ENCODE results near the gene SDE2. TPM values are rescaled to one million over a fixed set of nuclear protein-coding genes. Genes with fewer than 3 reads are reported as not detected.

The SDE2 gene
- total and polyA plus RNA-seq, 7 experiments from 2014 or later = 9.3 to 36.3 (median 20.8) TPM

- POLR2A ChIA-PET = interaction anchor here (0.6 to 1.1 kb wide), 2 partner anchors 13 to 21 kb away, joined by 3 to 4 read pairs; no protein-coding TSS in a partner anchor
- no peaks in the 10 kb centered on the region for H3K9me3 Mint-ChIP-seq
These were observed 64.4 kb downstream of the SDE2 start for GRCh38 chr1:225934711-225935110.

GRCh38 chr1:225933072-225933471 is 66.1 kb downstream of the SDE2 start:
- DNase-seq (no peak), ATAC-seq (no peak)
- ChIA-PET CTCF (interaction anchor here (0.9 kb wide), 1 partner anchor 30 kb away, joined by 3 read pairs; no protein-coding TSS in a partner anchor), POLR2A (interaction anchor here (1.3 kb wide), 1 partner anchor 9 kb away, joined by 3 read pairs; the partner anchor contains the start of gene PYCR2)
- no peaks in the 10 kb centered on the region for H3K9me3 ChIP-seq (ENCODE audit: control insufficient read depth in 2 of 3, low read length in 3 of 3)
- Mint-ChIP-seq H3K27ac (no peak overlapping the region), H3K9me3 (no peaks in the 10 kb centered on the region), H3K36me3 (no peaks in the 10 kb centered on the region), H3K4me3 (no peak overlapping the region), H3K27me3 (no peaks in the 10 kb centered on the region), H3K4me1 (peaks cover 6 to 31% (median 21%) of the 10 kb centered on the region in 7 donors)
- H3K27ac ChIP-seq (ENCODE audit: low read depth, low read length) = no peak overlapping the region
- intact Hi-C loops (cut with micrococcal nuclease) = no loop called here
- H3K36me3 ChIP-seq (ENCODE audit: control insufficient read depth in 2 of 3, insufficient read depth in 3 of 3, low read length in 3 of 3) = no peaks in the 10 kb centered on the region
- H3K4me3 ChIP-seq (ENCODE audit: low read length) = no peak overlapping the region
- no peaks in the 10 kb centered on the region for H3K27me3 ChIP-seq (ENCODE audit: control insufficient read depth in 2 of 2, insufficient read depth in 2 of 2, low read length in 2 of 2)
- H3K4me1 ChIP-seq (ENCODE audit: control insufficient read depth in 2 of 2, insufficient read depth in 2 of 2, low read length in 2 of 2) = peaks cover 0 to 10% of the 10 kb centered on the region in 2 donors

More at GRCh38 chr1:225934711-225935110, 64.4 kb downstream of the SDE2 start:
- no peaks in the 10 kb centered on the region for H3K27me3 ChIP-seq (ENCODE audit: control insufficient read depth in 2 of 2, insufficient read depth in 2 of 2, low read length in 2 of 2)
- intact Hi-C loops (cut with micrococcal nuclease) = no loop called here
- Mint-ChIP-seq H3K27me3 (no peaks in the 10 kb centered on the region), H3K27ac (peak overlapping the region in 1 of 9 donors; percentile 30), H3K36me3 (no peaks in the 10 kb centered on the region), H3K4me1 (peaks cover 0 to 16% (median 6%) of the 10 kb centered on the region in 7 donors), H3K4me3 (no peak overlapping the region)
- H3K27ac ChIP-seq (ENCODE audit: low read depth, low read length) = no peak overlapping the region
- H3K36me3 ChIP-seq (ENCODE audit: control insufficient read depth in 2 of 3, insufficient read depth in 3 of 3, low read length in 3 of 3) = no peaks in the 10 kb centered on the region
- DNase-seq = no peak
- no peak for ATAC-seq
- CTCF ChIA-PET = interaction anchor here (0.6 to 1.1 kb wide), 2 partner anchors 21 to 467 kb away, joined by 3 read pairs; no protein-coding TSS in a partner anchor
- H3K4me1 ChIP-seq (ENCODE audit: control insufficient read depth in 2 of 2, insufficient read depth in 2 of 2, low read length in 2 of 2) = no peaks in the 10 kb centered on the region
- no peaks in the 10 kb centered on the region for H3K9me3 ChIP-seq (ENCODE audit: control insufficient read depth in 2 of 3, low read length in 3 of 3)
- no peak overlapping the region for H3K4me3 ChIP-seq (ENCODE audit: low read length)

Other genes starting within 250 kb of the SDE2 start
- 100 to 1,000 TPM in 3 of 5 experiments, 10 to 100 TPM in 2; 76.1 to 193 (median 145) TPM for gene SRP9, start 221.5 kb downstream of the SDE2 start, total RNA-seq
- gene SRP9, start 221.5 kb downstream of the SDE2 start, polyA plus RNA-seq = 100 to 1,000 TPM; 179 to 349 TPM
- gene EPHX1, start 189.2 kb downstream of the SDE2 start, total RNA-seq = 1 to 10 TPM; 1.5 to 3.2 (median 2.0) TPM
- under 1 TPM; 0.66 to 0.83 TPM for gene EPHX1, start 189.2 kb downstream of the SDE2 start, polyA plus RNA-seq
- 100 to 1,000 TPM; 189 to 611 (median 383) TPM for gene TMEM63A, start 117.0 kb downstream of the SDE2 start, total RNA-seq
- gene TMEM63A, start 117.0 kb downstream of the SDE2 start, polyA plus RNA-seq = 10 to 100 TPM; 55.0 to 85.3 TPM
- gene LEFTY1, start 110.2 kb downstream of the SDE2 start, total RNA-seq = under 1 TPM in 2 of 5 experiments, not detected in 3; 0.84 to 0.85 TPM
- not detected for gene LEFTY1, start 110.2 kb downstream of the SDE2 start, polyA plus RNA-seq
- gene PYCR2, start 75.1 kb downstream of the SDE2 start, total RNA-seq = 100 to 1,000 TPM in 3 of 5 experiments, 10 to 100 TPM in 2; 46.4 to 137 (median 109) TPM
- gene PYCR2, start 75.1 kb downstream of the SDE2 start, polyA plus RNA-seq = 100 to 1,000 TPM; 112 to 148 TPM
- not detected for gene LEFTY2, start 58.1 kb downstream of the SDE2 start, total RNA-seq
- gene LEFTY2, start 58.1 kb downstream of the SDE2 start, polyA plus RNA-seq = under 1 TPM in 1 of 2 donors, not detected in 1; 0.45 TPM
- 100 to 1,000 TPM; 388 to 561 (median 412) TPM for gene H3-3A, start 63.4 kb upstream of the SDE2 start, total RNA-seq
- 100 to 1,000 TPM; 677 to 832 TPM for gene H3-3A, start 63.4 kb upstream of the SDE2 start, polyA plus RNA-seq
- 10 to 100 TPM; 19.6 to 29.9 (median 26.1) TPM for gene ACBD3, start 187.4 kb upstream of the SDE2 start, total RNA-seq
- 10 to 100 TPM; 15.4 to 21.3 TPM for gene ACBD3, start 187.4 kb upstream of the SDE2 start, polyA plus RNA-seq
- not detected for gene MIXL1, start 224.3 kb upstream of the SDE2 start, total RNA-seq
- gene MIXL1, start 224.3 kb upstream of the SDE2 start, polyA plus RNA-seq = not detected

Data from naive thymus-derived CD4-positive, alpha-beta T cell (primary cell).